Psoas muscle (tissue), 8 donors: ENCODE data around the gene RRP1. TPM values are rescaled to one million over a fixed set of nuclear protein-coding genes. Genes with fewer than 3 reads are reported as not detected.

ENCODE experiments used
- ATAC-seq, 4 donors: fragments of 200-7000 bp; cut with Tn5 transposase; one replicate each; pipeline ENCODE4 v1.9.1; 2020; ENCODE audit warnings: moderate library complexity in 3 of 4, mild to moderate bottlenecking in 2 of 4
- DNase-seq, 2 donors: peaks; one replicate each; pipeline ENCODE4 v3.0.0-alpha.2; 2020
- H3K27ac ChIP-seq: fragments of 200-600 bp; one replicate; pipeline ENCODE4 v1.8.0; 2022
- H3K27me3 ChIP-seq, 3 donors: fragments of 200-600 bp in 1 of 3; one replicate each; pipeline versions ENCODE4 v1.6.1 to v1.8.0; 2013 to 2022; ENCODE audit warnings: low read length in 2 of 3, mild to moderate bottlenecking in 2 of 3, moderate library complexity in 1 of 3; ENCODE audit not compliant: insufficient read depth in 3 of 3
- H3K36me3 ChIP-seq, 2 donors: fragments of 200-600 bp in 1 of 2; one replicate each; pipeline versions ENCODE4 v1.6.1 to v1.8.0; 2013 to 2022; ENCODE audit warnings: low read depth in 1 of 2, mild to moderate bottlenecking in 1 of 2, moderate library complexity in 1 of 2; ENCODE audit not compliant: insufficient read depth in 1 of 2
- H3K4me1 ChIP-seq: fragments of 200-600 bp; one replicate; pipeline ENCODE4 v1.8.0; 2022
- H3K4me3 ChIP-seq: fragments of 200-600 bp; one replicate; pipeline ENCODE4 v1.8.0; 2022; ENCODE audit warnings: mild to moderate bottlenecking
- H3K9me3 ChIP-seq: fragments of 200-600 bp; one replicate; pipeline ENCODE4 v1.8.0; 2022
- CTCF ChIP-seq: fragments of 200-600 bp; IDR thresholded peaks from one replicate; pipeline ENCODE4 v1.8.0; 2022; ENCODE audit warnings: antibody characterized with exemption
- WGBS, 3 donors: extraction: QIAGEN DNeasy Blood & Tissue Kit; methylation state at CpG; one replicate each; pipeline versions ENCODE4 v1.1.6 to v1.1.7; 2013; 5-methylcytosine and 5-hydroxymethylcytosine counted together
- intact Hi-C, 2 donors: fragments of 100-400 bp; cut with DNase I; formaldehyde crosslinking; loops; one replicate each; pipeline versions ENCODE4 v1.11.0 to v1.14.2; 2022
- long read RNA-seq, 2 donors: library from polyadenylated mRNA; unstranded; transcript quantifications; one replicate each; pipeline ENCODE4 v2.0.0, GENCODE V29; 2021
- polyA plus RNA-seq, 3 donors: library from polyadenylated mRNA; stranded (reverse); fragments of 200-250 nt; gene quantifications; one replicate each; pipeline ENCODE4 v1.2.3, GENCODE V29; 2013
- total RNA-seq, 4 donors: library from RNA; stranded (reverse); fragmentation: NEBNext Ultra II Directional in 2 of 4; extraction: Animal tissue kit (Norgen Biotek cat#: 25700) in 2 of 4; gene quantifications; one replicate each; pipeline versions ENCODE4 v1.2.1 to v1.2.4, GENCODE V29; 2021 to 2023
- donor health status: healthy with polysubstance abuse.
- donor health status: DM: no; HTN: no; CAD: no; lungs with moderate emphysema.
- donor health status: Bipolar disorder and iron deficiency.
- donor health status: healthy.
- donor health status: DM: yes; HTN: yes; CAD: no.
- donor health status: DM: no; HTN: no; CAD: no.
- donor health status: DM: no; HTN: no; CAD: no.
- donor health status: DM: yes; HTN: yes; CAD: no.

RRP1 gene
- 10 to 100 TPM in 3 of 4 donors, 1 to 10 TPM in 1; 9.5 to 29.7 (median 19.2) TPM for total RNA-seq
- polyA plus RNA-seq: 10 to 100 TPM; 14.7 to 22.0 (median 16.3) TPM
- long read RNA-seq, donor 1, transcript RRP1-207 (13 exons, 3,022 nt): major isoform, 41 of 55 reads
- long read RNA-seq, donor 1, partial matches to known transcripts: 8 of 55 reads
- long read RNA-seq, donor 1, other reads (novel, unspliced or antisense): 4 of 55 reads
- long read RNA-seq, donor 2, transcript RRP1-207 (13 exons, 3,022 nt): major isoform, 96 of 107 reads
- long read RNA-seq, donor 2, partial matches to known transcripts: 3 of 107 reads
- long read RNA-seq, donor 2, other reads (novel, unspliced or antisense): 7 of 107 reads

GRCh38 chr21:43789276-43790009, at the start of gene RRP1:
TSS of gene RRP1 (plus strand) at chr21:43789577. CDS start at chr21:43789630, 53 bp downstream.
- intact Hi-C loops: no loop called here
- H3K9me3 ChIP-seq: no peaks in the 10 kb centered on the region
- peak within 1 kb of the TSS; percentile 89 for H3K4me3 ChIP-seq
- peaks cover 0 to 39% of the 10 kb centered on the region in 2 donors for H3K36me3 ChIP-seq
- 0% methylated on average over 57 to 83 of the region's 83 CpGs for WGBS, 3 donors
- H3K27ac ChIP-seq: peak within 1 kb of the TSS; percentile 87
- peaks cover 11% of the 10 kb centered on the region for H3K4me1 ChIP-seq
- peak; percentile 96 to 99 (median 96) for ATAC-seq
- TF ChIP-seq CTCF: peak; percentile 100
- peak; percentile 91 to 96 for DNase-seq
- H3K27me3 ChIP-seq: no peaks in the 10 kb centered on the region

GRCh38 chr21:43739621-43740435, 49.5 kb upstream of the RRP1 start:
- Histone ChIP-seq H3K27ac (no peak overlapping the region), H3K4me3 (no peak overlapping the region), H3K4me1 (no peaks in the 10 kb centered on the region), H3K27me3 (no peaks in the 10 kb centered on the region), H3K9me3 (no peaks in the 10 kb centered on the region), H3K36me3 (peaks cover 0 to 26% of the 10 kb centered on the region in 2 donors)
- DNase-seq (no peak), ATAC-seq (peak in 2 of 4 donors; percentile 10 to 29)
- TF ChIP-seq CTCF: no peak
- 91 to 93% (median 93%) methylated on average over 25 of the region's 25 CpGs for WGBS, 3 donors
- intact Hi-C loops: no loop called here

- TF ChIP-seq CTCF: no peak
- no peaks in the 10 kb centered on the region for H3K4me1 ChIP-seq
- intact Hi-C loops: no loop called here
- peaks cover 0 to 32% of the 10 kb centered on the region in 2 donors for H3K36me3 ChIP-seq
- no peaks in the 10 kb centered on the region for H3K9me3 ChIP-seq
- WGBS, 3 donors: 56 to 59% (median 57%) methylated on average over 17 to 25 of the region's 25 CpGs
- peak in 3 of 4 donors; percentile 26 to 71 (median 29) for ATAC-seq
- no peak overlapping the region for H3K27ac ChIP-seq
- H3K27me3 ChIP-seq: no peaks in the 10 kb centered on the region
- peak in 1 of 2 donors; percentile 72 for DNase-seq
- no peak overlapping the region for H3K4me3 ChIP-seq
Measured at GRCh38 chr21:43740497-43741156, 48.8 kb upstream of the RRP1 start.

GRCh38 chr21:43741423-43742096, 47.8 kb upstream of the RRP1 start:
- H3K4me1 ChIP-seq: no peaks in the 10 kb centered on the region
- WGBS, 3 donors: 59 to 78% (median 74%) methylated on average over 16 to 27 of the region's 28 CpGs
- no peak overlapping the region for H3K27ac ChIP-seq
- TF ChIP-seq CTCF: no peak
- peaks cover 0 to 41% of the 10 kb centered on the region in 2 donors for H3K36me3 ChIP-seq
- no peaks in the 10 kb centered on the region for H3K9me3 ChIP-seq
- ATAC-seq (no peak), DNase-seq (no peak)
- intact Hi-C loops: no loop called here
- no peak overlapping the region for H3K4me3 ChIP-seq
- no peaks in the 10 kb centered on the region for H3K27me3 ChIP-seq
